Hepatocyte (in vitro differentiated cells): ENCODE measurements around the gene CLINT1.
"Not testable (repeated sequence)": the region's sequence is repeated elsewhere in the genome, so short reads cannot be mapped to it uniquely, and the experiment has no call there.

Experiments
- EZH2 ChIP-seq: fragments of 200-600 bp; sonication (generic); IDR thresholded peaks from 2 replicates; pipeline ENCODE4 v1.6.1; 2016; ENCODE audit warnings: antibody characterized with exemption, mild to moderate bottlenecking, borderline replicate concordance
- TF ChIP-seq, protein P1 (sequence below): fragments of 200-600 bp; sonication (generic); IDR thresholded peaks from 2 replicates; pipeline ENCODE4 v1.5.1; 2016; ENCODE audit warnings: antibody characterized with exemption, mild to moderate bottlenecking; ENCODE audit not compliant: poor library complexity

DNA sequence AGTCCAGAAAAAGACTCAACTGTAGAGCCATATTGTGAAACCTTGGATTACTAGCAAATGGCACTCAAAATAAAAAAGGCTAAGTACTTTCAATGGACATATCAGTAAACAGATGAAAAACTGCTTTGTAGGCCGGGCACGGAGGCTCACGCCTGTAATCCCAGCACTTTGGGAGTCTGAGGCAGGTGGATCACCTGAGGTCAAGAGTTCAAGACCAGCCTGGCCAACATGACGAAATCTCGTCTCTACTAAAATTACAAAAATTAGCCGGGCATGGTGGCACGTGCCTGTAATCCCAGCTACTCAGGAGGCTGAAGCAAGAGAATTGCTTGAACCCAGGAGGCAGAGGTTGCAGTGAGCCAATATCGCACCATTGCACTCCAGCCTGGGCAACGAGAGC is 5.6 kb downstream of the CLINT1 start:
- TF ChIP-seq, protein P1, sequence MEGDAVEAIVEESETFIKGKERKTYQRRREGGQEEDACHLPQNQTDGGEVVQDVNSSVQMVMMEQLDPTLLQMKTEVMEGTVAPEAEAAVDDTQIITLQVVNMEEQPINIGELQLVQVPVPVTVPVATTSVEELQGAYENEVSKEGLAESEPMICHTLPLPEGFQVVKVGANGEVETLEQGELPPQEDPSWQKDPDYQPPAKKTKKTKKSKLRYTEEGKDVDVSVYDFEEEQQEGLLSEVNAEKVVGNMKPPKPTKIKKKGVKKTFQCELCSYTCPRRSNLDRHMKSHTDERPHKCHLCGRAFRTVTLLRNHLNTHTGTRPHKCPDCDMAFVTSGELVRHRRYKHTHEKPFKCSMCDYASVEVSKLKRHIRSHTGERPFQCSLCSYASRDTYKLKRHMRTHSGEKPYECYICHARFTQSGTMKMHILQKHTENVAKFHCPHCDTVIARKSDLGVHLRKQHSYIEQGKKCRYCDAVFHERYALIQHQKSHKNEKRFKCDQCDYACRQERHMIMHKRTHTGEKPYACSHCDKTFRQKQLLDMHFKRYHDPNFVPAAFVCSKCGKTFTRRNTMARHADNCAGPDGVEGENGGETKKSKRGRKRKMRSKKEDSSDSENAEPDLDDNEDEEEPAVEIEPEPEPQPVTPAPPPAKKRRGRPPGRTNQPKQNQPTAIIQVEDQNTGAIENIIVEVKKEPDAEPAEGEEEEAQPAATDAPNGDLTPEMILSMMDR, result not testable (repeated sequence)
- TF ChIP-seq EZH2, result not testable (repeated sequence)
